Liver (tissue), 9 donors: Measurements from ENCODE around the gene RIIAD1. TPM values are rescaled to one million over a fixed set of nuclear protein-coding genes. Genes with fewer than 3 reads are reported as not detected.

Source experiments
- DNase-seq: peaks from one replicate; pipeline ENCODE4 v3.0.0-alpha.2; 2017; ENCODE audit warnings: low spot score
- H3K27ac ChIP-seq, 2 donors: one replicate each; pipeline ENCODE4 v1.7.0; 2013; ENCODE audit warnings: inconsistent platforms in 2 of 2, low read length in 2 of 2, control low read depth in 1 of 2, low read depth in 1 of 2, mild to moderate bottlenecking in 1 of 2
- H3K27me3 ChIP-seq, 4 donors: one replicate each; pipeline versions ENCODE4 v1.6.1 to v1.7.0; 2013; ENCODE audit warnings: low read length in 3 of 4, inconsistent platforms in 1 of 4, mild to moderate bottlenecking in 1 of 4, moderate library complexity in 1 of 4; ENCODE audit not compliant: control insufficient read depth in 4 of 4, insufficient read depth in 4 of 4
- H3K36me3 ChIP-seq, 4 donors: one replicate each; pipeline versions ENCODE4 v1.6.1 to v1.7.0; 2013; ENCODE audit warnings: low read length in 3 of 4, mild to moderate bottlenecking in 3 of 4, low read depth in 1 of 4, moderate library complexity in 1 of 4; ENCODE audit not compliant: control insufficient read depth in 4 of 4, insufficient read depth in 3 of 4
- H3K4me1 ChIP-seq, 4 donors: one replicate each; pipeline versions ENCODE4 v1.6.1 to v1.7.0; 2013; ENCODE audit warnings: low read length in 3 of 4, mild to moderate bottlenecking in 3 of 4, moderate library complexity in 1 of 4; ENCODE audit not compliant: control insufficient read depth in 4 of 4, insufficient read depth in 4 of 4
- H3K4me3 ChIP-seq, 3 donors: one replicate each; pipeline versions ENCODE4 v1.6.1 to v1.7.0; 2013; ENCODE audit warnings: low read length in 3 of 3, control low read depth in 1 of 3, low read depth in 1 of 3, mild to moderate bottlenecking in 1 of 3
- H3K9ac ChIP-seq, 2 donors: one replicate each; pipeline ENCODE4 v1.7.0; 2013; ENCODE audit warnings: low read length in 2 of 2, mild to moderate bottlenecking in 2 of 2, moderate library complexity in 2 of 2, control low read depth in 1 of 2, low read depth in 1 of 2
- H3K9me3 ChIP-seq, 4 donors: one replicate each; pipeline versions ENCODE4 v1.6.1 to v1.7.0; 2013; ENCODE audit warnings: low read length in 3 of 4; ENCODE audit not compliant: control insufficient read depth in 4 of 4
- ATF3 ChIP-seq: IDR thresholded peaks from 2 replicates; pipeline ENCODE4 v1.6.1; 2016; ENCODE audit warnings: antibody characterized with exemption
- EGR1 ChIP-seq, 2 donors: IDR thresholded peaks; 2 replicates each; pipeline ENCODE4 v1.6.1; 2016 to 2018; ENCODE audit warnings: antibody characterized with exemption in 2 of 2, low read depth in 2 of 2
- GABPA ChIP-seq, 2 donors: IDR thresholded peaks in 1 of 2; conservative IDR thresholded peaks in 1 of 2; 2 replicates each; pipeline ENCODE4 v1.6.1; 2016; ENCODE audit warnings: antibody characterized with exemption in 2 of 2, mild to moderate bottlenecking in 1 of 2, moderate library complexity in 1 of 2
- HNF4A ChIP-seq, 2 donors: conservative IDR thresholded peaks; 2 replicates each; pipeline ENCODE4 v1.6.1; 2016; ENCODE audit warnings: antibody characterized with exemption in 2 of 2, mild to moderate bottlenecking in 2 of 2
- HNF4G ChIP-seq: IDR thresholded peaks from 2 replicates; pipeline ENCODE4 v1.6.1; 2016; ENCODE audit warnings: antibody characterized with exemption
- MAX ChIP-seq: IDR thresholded peaks from 2 replicates; pipeline ENCODE4 v1.6.1; 2016; ENCODE audit warnings: antibody characterized with exemption
- NR2F2 ChIP-seq: IDR thresholded peaks from 2 replicates; pipeline ENCODE4 v1.6.1; 2016; ENCODE audit warnings: antibody characterized with exemption
- RAD21 ChIP-seq, 2 donors: IDR thresholded peaks; 2 replicates each; pipeline ENCODE4 v1.6.1; 2016; ENCODE audit warnings: antibody characterized with exemption in 2 of 2, mild to moderate bottlenecking in 2 of 2
- RXRA ChIP-seq, 2 donors: IDR thresholded peaks; 2 replicates each; pipeline ENCODE4 v1.6.1; 2017 to 2018; ENCODE audit warnings: antibody characterized with exemption in 2 of 2, mild to moderate bottlenecking in 1 of 2
- TAF1 ChIP-seq: conservative IDR thresholded peaks from 2 replicates; pipeline ENCODE4 v1.6.1; 2016; ENCODE audit warnings: antibody characterized with exemption, mild to moderate bottlenecking
- YY1 ChIP-seq: IDR thresholded peaks from 2 replicates; pipeline ENCODE4 v1.6.1; 2016; ENCODE audit warnings: antibody characterized with exemption, mild to moderate bottlenecking
- ZBTB33 ChIP-seq: IDR thresholded peaks from 2 replicates; pipeline ENCODE4 v1.6.1; 2016; ENCODE audit warnings: antibody characterized with exemption
- WGBS: extraction: QIAGEN DNeasy Blood & Tissue Kit; methylation state at CpG from one replicate; pipeline ENCODE4 v1.1.7; 2013; 5-methylcytosine and 5-hydroxymethylcytosine counted together
- polyA plus RNA-seq, 2 donors: library from polyadenylated mRNA; stranded (reverse) in 1 of 2; unstranded in 1 of 2; fragments of 200-250 nt in 1 of 2; fragments of >200 nt in 1 of 2; fragmentation: Nextera tagmentation in 1 of 2; extraction: Ambion mirVana in 1 of 2; gene quantifications; one replicate each; pipeline versions ENCODE4 v1.2.1 to v1.2.3, GENCODE V29; 2013 to 2015
- total RNA-seq, 2 donors: library from RNA; depleted of rRNA; stranded (reverse); fragments of >200 nt; gene quantifications; one replicate each; pipeline ENCODE4 v1.2.3, GENCODE V29; 2014
- TF ChIP-seq, protein P1 (sequence below): IDR thresholded peaks from 2 replicates; pipeline ENCODE4 v1.6.1; 2016; ENCODE audit warnings: antibody characterized with exemption, mild to moderate bottlenecking
- donor health status: healthy.
- donor health status: healthy.
- donor health status: healthy.
- donor health status: healthy.
- donor health status: healthy.

The RIIAD1 gene
- total and polyA plus RNA-seq, 4 donors, result not detected

DNA sequence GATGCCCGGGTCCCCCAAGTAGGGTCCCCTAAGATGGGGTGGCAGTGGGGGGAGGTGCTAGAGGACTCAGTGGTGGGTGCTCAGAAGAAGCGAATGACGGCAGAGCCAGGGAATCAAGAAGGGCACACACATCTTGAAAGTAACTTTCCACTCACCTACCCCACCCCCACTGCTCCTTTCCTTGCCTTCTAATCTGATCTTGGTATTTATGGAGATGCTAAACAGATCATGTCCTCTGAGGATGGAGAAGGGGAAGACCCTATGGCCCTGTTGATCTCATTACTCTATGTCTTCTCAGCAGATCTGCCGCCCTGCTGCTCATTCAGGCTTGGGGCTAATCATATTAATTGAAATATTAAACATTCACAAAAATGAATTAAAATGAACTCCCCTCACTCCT, 2.7 kb upstream of the RIIAD1 start:
- WGBS, result 92% methylated on average over 4 of the region's 4 CpGs
- Histone ChIP-seq H3K27me3 (peaks cover 0 to 2% (median 0%) of the 10 kb centered on the region in 4 donors), H3K4me3 (no peak overlapping the region), H3K9ac (no peak overlapping the region), H3K9me3 (no peaks in the 10 kb centered on the region), H3K27ac (no peak overlapping the region), H3K36me3 (no peaks in the 10 kb centered on the region), H3K4me1 (peaks cover 7 to 23% (median 15%) of the 10 kb centered on the region in 4 donors)
- no peak for TF ChIP-seq NR2F2
- TF ChIP-seq RXRA (IDR thresholded peaks at IDR 0.05), result no peak
- TF ChIP-seq RAD21 (IDR thresholded peaks at IDR 0.05), result no peak
- no peak for TF ChIP-seq EGR1 (IDR thresholded peaks at IDR 0.05; ENCODE audit: low read depth in 2 of 2)
- TF ChIP-seq GABPA (IDR thresholded peaks at IDR 0.05 in 1 of 2, conservative IDR thresholded peaks at IDR 0.05 in 1 of 2), result no peak
- TF ChIP-seq YY1, result no peak
- TF ChIP-seq ZBTB33, result no peak
- TF ChIP-seq, protein P1, sequence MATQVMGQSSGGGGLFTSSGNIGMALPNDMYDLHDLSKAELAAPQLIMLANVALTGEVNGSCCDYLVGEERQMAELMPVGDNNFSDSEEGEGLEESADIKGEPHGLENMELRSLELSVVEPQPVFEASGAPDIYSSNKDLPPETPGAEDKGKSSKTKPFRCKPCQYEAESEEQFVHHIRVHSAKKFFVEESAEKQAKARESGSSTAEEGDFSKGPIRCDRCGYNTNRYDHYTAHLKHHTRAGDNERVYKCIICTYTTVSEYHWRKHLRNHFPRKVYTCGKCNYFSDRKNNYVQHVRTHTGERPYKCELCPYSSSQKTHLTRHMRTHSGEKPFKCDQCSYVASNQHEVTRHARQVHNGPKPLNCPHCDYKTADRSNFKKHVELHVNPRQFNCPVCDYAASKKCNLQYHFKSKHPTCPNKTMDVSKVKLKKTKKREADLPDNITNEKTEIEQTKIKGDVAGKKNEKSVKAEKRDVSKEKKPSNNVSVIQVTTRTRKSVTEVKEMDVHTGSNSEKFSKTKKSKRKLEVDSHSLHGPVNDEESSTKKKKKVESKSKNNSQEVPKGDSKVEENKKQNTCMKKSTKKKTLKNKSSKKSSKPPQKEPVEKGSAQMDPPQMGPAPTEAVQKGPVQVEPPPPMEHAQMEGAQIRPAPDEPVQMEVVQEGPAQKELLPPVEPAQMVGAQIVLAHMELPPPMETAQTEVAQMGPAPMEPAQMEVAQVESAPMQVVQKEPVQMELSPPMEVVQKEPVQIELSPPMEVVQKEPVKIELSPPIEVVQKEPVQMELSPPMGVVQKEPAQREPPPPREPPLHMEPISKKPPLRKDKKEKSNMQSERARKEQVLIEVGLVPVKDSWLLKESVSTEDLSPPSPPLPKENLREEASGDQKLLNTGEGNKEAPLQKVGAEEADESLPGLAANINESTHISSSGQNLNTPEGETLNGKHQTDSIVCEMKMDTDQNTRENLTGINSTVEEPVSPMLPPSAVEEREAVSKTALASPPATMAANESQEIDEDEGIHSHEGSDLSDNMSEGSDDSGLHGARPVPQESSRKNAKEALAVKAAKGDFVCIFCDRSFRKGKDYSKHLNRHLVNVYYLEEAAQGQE, result no peak
- TF ChIP-seq TAF1, result no peak
- TF ChIP-seq HNF4G, result no peak
- TF ChIP-seq HNF4A (conservative IDR thresholded peaks at IDR 0.05), result no peak
- no peak for TF ChIP-seq MAX
- no peak for DNase-seq

DNA sequence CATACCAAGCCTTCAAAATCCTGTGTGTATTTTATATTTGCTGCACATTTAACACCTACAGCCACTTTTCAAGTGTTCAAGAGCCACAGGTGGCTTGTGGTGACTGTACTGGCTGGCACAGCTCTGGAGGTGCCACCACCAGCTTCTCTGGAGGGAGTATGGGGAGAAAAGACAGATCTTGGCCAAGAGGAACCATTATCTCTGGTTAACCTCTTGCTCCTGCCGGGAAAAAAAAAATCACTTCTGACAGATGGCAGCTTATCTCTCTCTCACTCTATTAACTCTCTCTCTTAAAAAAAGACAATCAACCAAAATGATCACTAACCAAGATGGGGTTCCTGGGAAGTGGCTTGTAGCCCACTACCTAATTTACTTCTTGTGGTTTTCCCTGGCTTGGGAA, 1.2 kb upstream of the RIIAD1 start:
- Histone ChIP-seq H3K27me3 (peaks cover 0 to 2% (median 0%) of the 10 kb centered on the region in 4 donors), H3K4me1 (peaks cover 7 to 23% (median 15%) of the 10 kb centered on the region in 4 donors), H3K27ac (peak overlapping the region; percentile 69 to 75), H3K9ac (peak overlapping the region in 1 of 2 donors; percentile 47), H3K4me3 (peak overlapping the region in 2 of 3 donors; percentile 65 to 84), H3K9me3 (no peaks in the 10 kb centered on the region), H3K36me3 (no peaks in the 10 kb centered on the region)
- WGBS, result 22% methylated on average over 1 of the region's 1 CpG
- DNase-seq, result no peak
- TF ChIP-seq ATF3 (no peak), TAF1 (no peak), ZBTB33 (no peak)
